Measurements from ENCODE around the gene AIRE.

AIRE gene

DNA sequence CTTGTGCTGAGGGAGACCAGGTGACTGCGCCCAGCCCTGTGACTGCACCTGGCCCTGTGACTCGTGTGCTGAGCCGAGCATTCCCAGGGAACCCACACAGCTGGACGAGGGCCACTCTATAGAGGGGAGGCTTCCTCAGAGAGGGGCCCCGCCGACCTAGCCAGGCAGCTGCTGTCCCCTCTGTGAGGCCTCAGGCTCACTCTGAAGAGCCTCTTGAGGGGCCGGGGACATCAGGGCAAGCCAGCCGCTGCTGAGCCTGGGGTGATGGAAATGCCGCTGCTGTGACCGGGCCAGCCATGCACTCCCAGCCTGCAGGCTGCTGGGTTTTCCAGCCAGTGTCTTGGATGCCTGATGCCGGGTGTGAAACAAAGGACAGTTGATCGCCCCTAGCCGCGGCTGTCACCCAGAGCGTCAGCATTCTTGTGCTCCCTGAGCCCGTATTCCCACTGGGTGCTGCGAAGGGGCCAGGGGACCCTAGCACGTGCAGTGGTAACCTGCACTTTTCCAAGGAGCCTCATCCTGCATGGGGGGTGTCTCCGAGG lies 31.6 kb downstream of the AIRE start:
- Histone ChIP-seq H3K27ac (no peak overlapping the region), H2AFZ (no peak overlapping the region)

DNA sequence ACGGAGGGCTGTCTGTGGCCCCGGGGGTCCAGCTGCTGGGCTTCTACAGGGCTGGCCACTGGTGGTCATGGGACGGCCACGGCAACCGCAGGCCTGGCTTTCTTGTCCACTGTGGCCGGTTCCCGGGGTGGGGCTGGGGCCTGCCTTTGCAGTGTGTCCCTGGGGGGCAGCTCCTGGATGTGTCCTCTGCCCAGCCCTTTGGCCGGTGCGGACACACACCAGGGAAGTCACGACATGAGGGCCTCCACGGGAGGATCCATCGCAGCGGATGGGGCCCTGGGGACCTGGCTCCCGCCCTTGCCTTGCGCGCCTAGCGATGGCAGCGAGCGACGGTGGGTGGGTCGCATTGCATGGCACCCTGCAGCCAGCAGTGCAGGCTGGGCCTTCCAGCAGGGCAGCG lies 32.2 kb downstream of the AIRE start:
- no peaks in the 10 kb centered on the region for H3K36me3 ChIP-seq (ENCODE audit: control insufficient read depth, insufficient read depth, low read length)
- no peak overlapping the region for H3K9ac ChIP-seq
- H2AFZ ChIP-seq: no peak overlapping the region
- H3K4me2 ChIP-seq (ENCODE audit: low read length): no peak overlapping the region
- H3K4me3 ChIP-seq (ENCODE audit: low read depth, low read length): no peak overlapping the region
- H3K79me2 ChIP-seq: no peaks in the 10 kb centered on the region
- H3K4me1 ChIP-seq: no peaks in the 10 kb centered on the region
- no peaks in the 10 kb centered on the region for H3K27me3 ChIP-seq (ENCODE audit: control insufficient read depth, insufficient read depth, low read length)
- H3K27ac ChIP-seq: no peak overlapping the region
- no peaks in the 10 kb centered on the region for H3K9me3 ChIP-seq (ENCODE audit: control insufficient read depth, low read length)
- TF ChIP-seq, protein P1, sequence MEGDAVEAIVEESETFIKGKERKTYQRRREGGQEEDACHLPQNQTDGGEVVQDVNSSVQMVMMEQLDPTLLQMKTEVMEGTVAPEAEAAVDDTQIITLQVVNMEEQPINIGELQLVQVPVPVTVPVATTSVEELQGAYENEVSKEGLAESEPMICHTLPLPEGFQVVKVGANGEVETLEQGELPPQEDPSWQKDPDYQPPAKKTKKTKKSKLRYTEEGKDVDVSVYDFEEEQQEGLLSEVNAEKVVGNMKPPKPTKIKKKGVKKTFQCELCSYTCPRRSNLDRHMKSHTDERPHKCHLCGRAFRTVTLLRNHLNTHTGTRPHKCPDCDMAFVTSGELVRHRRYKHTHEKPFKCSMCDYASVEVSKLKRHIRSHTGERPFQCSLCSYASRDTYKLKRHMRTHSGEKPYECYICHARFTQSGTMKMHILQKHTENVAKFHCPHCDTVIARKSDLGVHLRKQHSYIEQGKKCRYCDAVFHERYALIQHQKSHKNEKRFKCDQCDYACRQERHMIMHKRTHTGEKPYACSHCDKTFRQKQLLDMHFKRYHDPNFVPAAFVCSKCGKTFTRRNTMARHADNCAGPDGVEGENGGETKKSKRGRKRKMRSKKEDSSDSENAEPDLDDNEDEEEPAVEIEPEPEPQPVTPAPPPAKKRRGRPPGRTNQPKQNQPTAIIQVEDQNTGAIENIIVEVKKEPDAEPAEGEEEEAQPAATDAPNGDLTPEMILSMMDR (IDR thresholded peaks at IDR 0.05): no peak

More for the DNA sequence above, 31.6 kb downstream of the AIRE start:
- H3K27me3 ChIP-seq (ENCODE audit: control insufficient read depth, insufficient read depth, low read length): no peaks in the 10 kb centered on the region
- no peaks in the 10 kb centered on the region for H3K36me3 ChIP-seq (ENCODE audit: control insufficient read depth, insufficient read depth, low read length)
- H3K4me3 ChIP-seq (ENCODE audit: low read depth, low read length): no peak overlapping the region
- H3K4me1 ChIP-seq: no peaks in the 10 kb centered on the region
- no peak overlapping the region for H3K9ac ChIP-seq
- TF ChIP-seq, protein P1 (IDR thresholded peaks at IDR 0.05): no peak
- no peak overlapping the region for H3K4me2 ChIP-seq (ENCODE audit: low read length)
- H3K9me3 ChIP-seq (ENCODE audit: control insufficient read depth, low read length): no peaks in the 10 kb centered on the region
- H3K79me2 ChIP-seq: no peaks in the 10 kb centered on the region

DNA sequence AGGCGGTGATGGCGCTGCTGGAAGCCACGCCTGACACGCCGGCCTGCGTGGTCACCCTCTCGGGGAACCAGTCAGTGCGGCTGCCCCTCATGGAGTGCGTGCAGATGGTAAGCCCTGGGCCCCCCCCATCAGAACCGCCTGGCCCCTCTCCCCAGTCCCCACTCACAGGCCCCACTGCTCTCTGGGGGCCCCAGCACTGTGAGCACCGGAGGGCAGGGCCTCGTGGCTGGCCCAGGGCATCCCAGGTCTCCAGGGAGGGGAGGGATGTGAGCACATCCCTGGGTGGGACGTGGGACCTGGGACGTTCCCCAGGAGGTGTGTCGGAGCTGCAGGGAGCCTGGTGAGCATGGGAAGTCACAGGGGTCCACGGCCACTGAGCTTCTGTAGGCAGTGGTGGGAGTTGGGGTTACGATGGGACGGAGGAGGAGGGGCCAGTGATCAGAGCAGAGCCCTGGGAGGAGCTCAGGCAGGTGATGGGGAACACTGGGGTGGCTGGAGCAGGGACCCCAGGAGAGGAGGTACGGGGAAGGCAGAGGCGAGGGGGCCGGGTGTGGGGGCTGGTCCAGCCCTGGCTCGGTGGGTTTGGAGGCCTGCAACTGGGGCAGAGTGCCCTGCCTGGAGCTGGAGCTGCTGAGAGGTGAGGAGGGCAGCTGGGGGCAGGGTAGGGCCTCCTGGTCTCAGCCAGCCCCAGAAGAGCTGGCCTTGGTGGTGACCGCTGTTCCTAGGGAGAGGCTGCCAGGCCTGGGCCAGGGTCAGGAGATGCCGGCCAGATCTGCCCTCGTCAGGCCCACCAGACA lies 33.0 kb downstream of the AIRE start:
- H3K27ac ChIP-seq: no peak overlapping the region
- TF ChIP-seq, protein P1 (IDR thresholded peaks at IDR 0.05): no peak
- H3K9ac ChIP-seq: no peak overlapping the region
- no peak overlapping the region for H3K4me2 ChIP-seq (ENCODE audit: low read length)
- H3K27me3 ChIP-seq (ENCODE audit: control insufficient read depth, insufficient read depth, low read length): no peaks in the 10 kb centered on the region
- no peak overlapping the region for H2AFZ ChIP-seq
- H3K4me1 ChIP-seq: no peaks in the 10 kb centered on the region
- H3K36me3 ChIP-seq (ENCODE audit: control insufficient read depth, insufficient read depth, low read length): no peaks in the 10 kb centered on the region
- no peak overlapping the region for H3K4me3 ChIP-seq (ENCODE audit: low read depth, low read length)
- no peaks in the 10 kb centered on the region for H3K79me2 ChIP-seq
- no peaks in the 10 kb centered on the region for H3K9me3 ChIP-seq (ENCODE audit: control insufficient read depth, low read length)

DNA sequence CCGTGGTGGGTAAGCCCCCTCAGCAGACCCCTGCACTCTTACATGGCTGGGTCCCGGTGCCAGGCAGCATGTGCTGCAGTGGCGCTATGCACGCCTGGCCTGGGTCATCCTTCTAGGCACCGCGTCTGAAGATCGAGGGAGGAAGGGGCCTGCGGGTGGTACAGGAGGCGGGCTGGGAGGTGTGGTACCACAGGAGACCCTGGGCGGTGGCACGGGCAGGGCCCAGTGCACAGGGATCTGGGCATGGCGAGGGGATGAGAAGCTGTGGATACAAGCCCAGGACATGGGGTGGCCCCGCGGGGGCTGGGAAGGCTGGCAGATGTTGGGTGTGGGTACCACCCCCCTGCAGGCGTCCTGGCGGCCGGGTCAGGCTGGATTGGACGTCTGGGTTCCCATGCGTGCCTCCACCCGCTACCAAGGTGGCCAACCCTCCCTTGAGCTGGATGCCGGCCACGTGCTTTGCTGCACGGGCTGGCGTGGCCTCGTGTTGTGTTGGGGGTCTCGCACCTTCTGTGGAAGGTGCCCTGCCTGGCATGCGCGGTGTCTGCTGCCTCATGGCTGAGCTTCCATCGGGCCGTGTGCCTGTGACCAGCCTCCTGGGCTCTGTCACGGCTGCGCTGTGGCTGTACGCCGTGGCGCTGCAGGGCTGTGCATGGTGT lies 33.9 kb downstream of the AIRE start:
- Histone ChIP-seq H3K4me2 (ENCODE audit: low read length) (no peak overlapping the region), H3K36me3 (ENCODE audit: control insufficient read depth, insufficient read depth, low read length) (no peaks in the 10 kb centered on the region), H3K4me3 (ENCODE audit: low read depth, low read length) (no peak overlapping the region), H3K4me1 (no peaks in the 10 kb centered on the region), H3K79me2 (no peaks in the 10 kb centered on the region), H3K9ac (no peak overlapping the region), H2AFZ (no peak overlapping the region), H3K27me3 (ENCODE audit: control insufficient read depth, insufficient read depth, low read length) (no peaks in the 10 kb centered on the region), H3K27ac (no peak overlapping the region), H3K9me3 (ENCODE audit: control insufficient read depth, low read length) (no peaks in the 10 kb centered on the region)
- TF ChIP-seq, protein P1 (IDR thresholded peaks at IDR 0.05): no peak
